BE2C (cell line): ENCODE measurements around the gene MRPL53.
A peak's percentile ranks its signal among the peaks of the same experiment; 100 is the strongest.

Source experiments
- DNase-seq: peaks from one replicate; pipeline ENCODE4 v3.0.0-alpha.2; 2020
- H3K27me3 ChIP-seq: fragments of 250-450 bp; sonication (Bioruptor Pico); 2 replicates; pipeline ENCODE4 v1.5.1; 2020; ENCODE audit warnings: mild to moderate bottlenecking
- H3K36me3 ChIP-seq: fragments of 250-450 bp; sonication (Bioruptor Pico); 2 replicates; pipeline ENCODE4 v1.5.1; 2020; ENCODE audit warnings: mild to moderate bottlenecking
- H3K4me1 ChIP-seq: fragments of 250-450 bp; sonication (Bioruptor Pico); 2 replicates; pipeline ENCODE4 v1.5.1; 2020
- H3K4me3 ChIP-seq: 2 replicates; pipeline ENCODE4 v1.5.1; 2011; ENCODE audit warnings: low read depth, low read length
- H3K9me3 ChIP-seq: fragments of 250-450 bp; sonication (Bioruptor Pico); 2 replicates; pipeline ENCODE4 v1.5.1; 2020
- CTCF ChIP-seq: IDR thresholded peaks from 2 replicates; pipeline ENCODE4 v1.5.1; 2012; ENCODE audit warnings: mild to moderate bottlenecking, low read depth, low read length

Gene MRPL53

GRCh38 chr2:74498500-74499266 is 26.2 kb upstream of the MRPL53 start:
- no peaks in the 10 kb centered on the region for H3K27me3 ChIP-seq
- no peak for TF ChIP-seq CTCF
- no peaks in the 10 kb centered on the region for H3K9me3 ChIP-seq
- peak; percentile 55 for DNase-seq
- H3K4me3 ChIP-seq = peak overlapping the region; percentile 61
- H3K36me3 ChIP-seq = no peaks in the 10 kb centered on the region; the same call in 1 of the 2 replicates
- H3K4me1 ChIP-seq = peaks cover 5% of the 10 kb centered on the region; the same call in 1 of the 2 replicates

- no peaks in the 10 kb centered on the region for H3K27me3 ChIP-seq
- no peaks in the 10 kb centered on the region; the same call in 1 of the 2 replicates for H3K36me3 ChIP-seq
- H3K4me3 ChIP-seq = no peak overlapping the region
- H3K4me1 ChIP-seq = peaks cover 5% of the 10 kb centered on the region; the same call in 1 of the 2 replicates
- H3K9me3 ChIP-seq = no peaks in the 10 kb centered on the region
- TF ChIP-seq CTCF = no peak
- DNase-seq = no peak
Measured at GRCh38 chr2:74497777-74498499, 25.5 kb upstream of the MRPL53 start.

GRCh38 chr2:74496997-74497776 is 24.7 kb upstream of the MRPL53 start:
- Histone ChIP-seq H3K4me3 (no peak overlapping the region), H3K4me1 (peaks cover 5% of the 10 kb centered on the region; the same call in 1 of the 2 replicates), H3K9me3 (no peaks in the 10 kb centered on the region), H3K36me3 (no peaks in the 10 kb centered on the region), H3K27me3 (no peaks in the 10 kb centered on the region)
- DNase-seq = no peak
- TF ChIP-seq CTCF = no peak

GRCh38 chr2:74495440-74495839 is 23.0 kb upstream of the MRPL53 start:
- Histone ChIP-seq H3K27me3 (no peaks in the 10 kb centered on the region), H3K36me3 (no peaks in the 10 kb centered on the region), H3K9me3 (no peaks in the 10 kb centered on the region), H3K4me1 (no peaks in the 10 kb centered on the region; the same call in 1 of the 2 replicates), H3K4me3 (no peak overlapping the region)
- no peak for DNase-seq
- TF ChIP-seq CTCF = no peak

- no peak for TF ChIP-seq CTCF
- Histone ChIP-seq H3K4me3 (no peak overlapping the region), H3K9me3 (no peaks in the 10 kb centered on the region), H3K27me3 (no peaks in the 10 kb centered on the region), H3K4me1 (no peaks in the 10 kb centered on the region), H3K36me3 (no peaks in the 10 kb centered on the region)
- DNase-seq = no peak
Measured at GRCh38 chr2:74493546-74493945, 21.1 kb upstream of the MRPL53 start.
